AG04449 (cell line): ENCODE data around the gene TRMT61A.

Source experiments
- CTCF ChIA-PET: fragments of 350-600 bp; formaldehyde crosslinking; extraction: SDS; loops from one replicate; lab custom pipeline; 2021; ENCODE audit warnings: antibody characterized with exemption; lab: Yijun Ruan, JAX
- POLR2A ChIA-PET: fragments of 400-600, 350-600 bp; formaldehyde crosslinking; extraction: SDS; loops from one replicate; lab custom pipeline; 2020; ENCODE audit warnings: antibody characterized with exemption, inconsistent platforms; lab: Yijun Ruan, JAX
- DNase-seq: peaks from one replicate; pipeline ENCODE4 v3.0.0-alpha.2; 2010; ENCODE audit warnings: low read depth, low spot score
- H3K4me3 ChIP-seq: 2 replicates; pipeline ENCODE4 v1.5.1; 2011; ENCODE audit warnings: low read depth, mild to moderate bottlenecking, control low read depth, low read length
- CTCF ChIP-seq: IDR thresholded peaks from one replicate; pipeline ENCODE4 v1.5.1; 2011; ENCODE audit warnings: mild to moderate bottlenecking, moderate library complexity, low read length, control low read depth, inconsistent platforms; ENCODE audit not compliant: insufficient read depth; ENCODE audit errors: missing control alignments

TRMT61A gene

GRCh38 chr14:103541709-103542604, 13.0 kb downstream of the TRMT61A start:
- CTCF ChIA-PET: interaction anchor here (2.0 to 20.9 kb wide), 6 partner anchors 10 to 38 kb away, joined by 9 to 368 read pairs (median 64); partner anchors contain the start of genes CKB and TRMT61A
- H3K4me3 ChIP-seq: no peak overlapping the region
- peak; percentile 2 for TF ChIP-seq CTCF
- no peak for DNase-seq
- POLR2A ChIA-PET: interaction anchor here (1.4 to 2.0 kb wide), 2 partner anchors 14 to 29 kb away, joined by 3 to 20 read pairs; partner anchors contain the start of gene TRMT61A

GRCh38 chr14:103542605-103543088, 13.7 kb downstream of the TRMT61A start:
- POLR2A ChIA-PET: no interaction called here
- TF ChIP-seq CTCF: no peak
- no peak for DNase-seq
- no peak overlapping the region for H3K4me3 ChIP-seq
- CTCF ChIA-PET: interaction anchor here (2.0 to 20.9 kb wide), 5 partner anchors 9 to 39 kb away, joined by 9 to 368 read pairs (median 89); partner anchors contain the start of genes CKB and TRMT61A

- no peak for TF ChIP-seq CTCF
- H3K4me3 ChIP-seq: no peak overlapping the region
- ChIA-PET CTCF (interaction anchor here (2.0 to 20.9 kb wide), 5 partner anchors 9 to 39 kb away, joined by 9 to 368 read pairs (median 89); partner anchors contain the start of genes CKB and TRMT61A), POLR2A (no interaction called here)
- no peak for DNase-seq
These were observed 14.1 kb downstream of the TRMT61A start for GRCh38 chr14:103543140-103543539.

- no peak for TF ChIP-seq CTCF
- H3K4me3 ChIP-seq: no peak overlapping the region
- ChIA-PET POLR2A (no interaction called here), CTCF (interaction anchor here (2.0 to 20.9 kb wide), 5 partner anchors 8 to 40 kb away, joined by 9 to 368 read pairs (median 89); partner anchors contain the start of genes CKB and TRMT61A)
- no peak for DNase-seq
These were observed 14.9 kb downstream of the TRMT61A start for GRCh38 chr14:103543721-103544387.

GRCh38 chr14:103544388-103545218, 15.6 kb downstream of the TRMT61A start:
- TF ChIP-seq CTCF: no peak
- CTCF ChIA-PET: interaction anchor here (5.6 to 20.9 kb wide), 5 partner anchors 7 to 41 kb away, joined by 39 to 368 read pairs (median 89); partner anchors contain the start of genes BAG5, CKB, COA8 and TRMT61A
- H3K4me3 ChIP-seq: no peak overlapping the region
- POLR2A ChIA-PET: no interaction called here
- DNase-seq: no peak
